SK-N-SH treated with all-trans-retinoic acid at 6 μM for 48 hours (cell line): ENCODE measurements around the gene NCAN.
"Not testable (repeated sequence)": the region's sequence is repeated elsewhere in the genome, so short reads cannot be mapped to it uniquely, and the experiment has no call there.

Experiments used
- ATAC-seq: fragments of 200-7000 bp; cut with Tn5 transposase; 3 replicates; pipeline ENCODE4 v1.9.1; 2020; ENCODE audit warnings: mild to moderate bottlenecking, moderate library complexity
- ARNTL ChIP-seq: fragments of 450-650 bp; formaldehyde crosslinking; IDR thresholded peaks from 2 replicates; pipeline ENCODE4 v1.5.0; 2020; ENCODE audit warnings: low read depth, mild to moderate bottlenecking, moderate library complexity, borderline replicate concordance
- BACH2 ChIP-seq: fragments of 250-450 bp; sonication (Bioruptor Pico); IDR thresholded peaks from 2 replicates; pipeline ENCODE4 v1.9.0; 2021; ENCODE audit warnings: mild to moderate bottlenecking, borderline replicate concordance
- CREB5 ChIP-seq: fragments of 250-450 bp; sonication (Bioruptor Pico); IDR thresholded peaks from 2 replicates; pipeline ENCODE4 v1.5.1; 2020; ENCODE audit warnings: low read depth, mild to moderate bottlenecking, moderate library complexity
- CSDC2 ChIP-seq: fragments of 250-450 bp; sonication (Bioruptor Pico); IDR thresholded peaks from 2 replicates; pipeline ENCODE4 v1.5.0; 2020; ENCODE audit warnings: mild to moderate bottlenecking, moderate library complexity
- CSRNP3 ChIP-seq: fragments of 250-450 bp; sonication (Bioruptor Pico); IDR thresholded peaks from 2 replicates; pipeline ENCODE4 v1.5.1; 2021; ENCODE audit warnings: mild to moderate bottlenecking, moderate library complexity
- ESRRG ChIP-seq: fragments of 250-450 bp; sonication (Bioruptor Pico); IDR thresholded peaks from 2 replicates; pipeline ENCODE4 v1.6.1; 2021; ENCODE audit warnings: mild to moderate bottlenecking
- GLIS3 ChIP-seq: fragments of 250-450 bp; sonication (Bioruptor Pico); IDR thresholded peaks from 2 replicates; pipeline ENCODE4 v1.5.0; 2020; ENCODE audit warnings: mild to moderate bottlenecking, moderate library complexity
- ISL1 ChIP-seq: fragments of 250-450 bp; sonication (Bioruptor Pico); IDR thresholded peaks from 2 replicates; pipeline ENCODE4 v2.1.2; 2022; ENCODE audit warnings: mild to moderate bottlenecking, moderate library complexity
- OSR1 ChIP-seq: fragments of 250-450 bp; sonication (Bioruptor Pico); IDR thresholded peaks from 2 replicates; pipeline ENCODE4 v1.8.0; 2022; ENCODE audit warnings: moderate library complexity, mild to moderate bottlenecking, inconsistent platforms
- PATZ1 ChIP-seq: fragments of 250-450 bp; sonication (Bioruptor Pico); IDR thresholded peaks from 2 replicates; pipeline ENCODE4 v1.8.0; 2020; ENCODE audit warnings: mild to moderate bottlenecking, moderate library complexity, borderline replicate concordance
- POU6F1 ChIP-seq: fragments of 250-450 bp; sonication (Bioruptor Pico); IDR thresholded peaks from 2 replicates; pipeline ENCODE4 v1.8.0; 2021; ENCODE audit warnings: low read depth, mild to moderate bottlenecking, moderate library complexity, borderline replicate concordance
- PPARA ChIP-seq: fragments of 250-450 bp; sonication (Bioruptor Pico); IDR thresholded peaks from 2 replicates; pipeline ENCODE4 v1.5.0; 2020; ENCODE audit warnings: mild to moderate bottlenecking, borderline replicate concordance
- RARB ChIP-seq: fragments of 250-450 bp; sonication (Bioruptor Pico); IDR thresholded peaks from 2 replicates; pipeline ENCODE4 v1.8.0; 2021; ENCODE audit warnings: mild to moderate bottlenecking, moderate library complexity
- SNAI2 ChIP-seq: fragments of 250-450 bp; sonication (Bioruptor Pico); IDR thresholded peaks from 2 replicates; pipeline ENCODE4 v1.5.0; 2020; ENCODE audit warnings: mild to moderate bottlenecking, moderate library complexity
- TCF4 ChIP-seq: fragments of 250-450 bp; sonication (Bioruptor Pico); IDR thresholded peaks from 2 replicates; pipeline ENCODE4 v1.8.0; 2021; ENCODE audit warnings: mild to moderate bottlenecking, moderate library complexity, borderline replicate concordance
- TOX ChIP-seq: fragments of 250-450 bp; sonication (Bioruptor Pico); IDR thresholded peaks from 2 replicates; pipeline ENCODE4 v1.8.0; 2021; ENCODE audit warnings: mild to moderate bottlenecking, moderate library complexity, borderline replicate concordance
- ZC3H10 ChIP-seq: fragments of 250-450 bp; sonication (Bioruptor Pico); IDR thresholded peaks from 2 replicates; pipeline ENCODE4 v1.5.1; 2021; ENCODE audit warnings: mild to moderate bottlenecking, moderate library complexity
- ZFP3 ChIP-seq: fragments of 250-450 bp; sonication (Bioruptor Pico); IDR thresholded peaks from 2 replicates; pipeline ENCODE4 v1.5.0; 2020; ENCODE audit warnings: mild to moderate bottlenecking, moderate library complexity
- ZFP30 ChIP-seq: fragments of 450-650 bp; formaldehyde crosslinking; IDR thresholded peaks from 2 replicates; pipeline ENCODE4 v1.5.0; 2022; ENCODE audit warnings: mild to moderate bottlenecking, moderate library complexity
- ZNF70 ChIP-seq: fragments of 450-650 bp; formaldehyde crosslinking; IDR thresholded peaks from 2 replicates; pipeline ENCODE4 v1.5.0; 2020; ENCODE audit warnings: mild to moderate bottlenecking, moderate library complexity
- ZNF8 ChIP-seq: fragments of 450-650 bp; formaldehyde crosslinking; IDR thresholded peaks from 2 replicates; pipeline ENCODE4 v1.5.0; 2020; ENCODE audit warnings: mild to moderate bottlenecking, moderate library complexity

The NCAN gene

GRCh38 chr19:19170873-19171672 is 40.7 kb upstream of the NCAN start:
- ATAC-seq: no peak
- no peak for TF ChIP-seq ESRRG
- TF ChIP-seq PATZ1: no peak
- no peak for TF ChIP-seq OSR1 (CRISPR knock-in tag)
- TF ChIP-seq ZFP3: peak; percentile 98
- TF ChIP-seq ISL1 (CRISPR knock-in tag): no peak
- TF ChIP-seq ZNF8 (CRISPR knock-in tag): no peak
- TF ChIP-seq ZFP30 (CRISPR knock-in tag): no peak

- ATAC-seq: no peak
- TF ChIP-seq CSDC2 (CRISPR knock-in tag): no peak
- TF ChIP-seq SNAI2 (CRISPR knock-in tag): no peak
- no peak for TF ChIP-seq OSR1 (CRISPR knock-in tag)
- TF ChIP-seq TOX: no peak
- no peak for TF ChIP-seq GLIS3
- TF ChIP-seq CSRNP3 (CRISPR knock-in tag): no peak
- TF ChIP-seq TCF4: no peak
- TF ChIP-seq ESRRG: no peak
- TF ChIP-seq RARB (CRISPR knock-in tag): no peak
- no peak for TF ChIP-seq ZFP3
- no peak for TF ChIP-seq ZNF70 (CRISPR knock-in tag)
- TF ChIP-seq ISL1 (CRISPR knock-in tag): no peak
- TF ChIP-seq BACH2 (CRISPR knock-in tag): no peak
- TF ChIP-seq CREB5 (CRISPR knock-in tag): no peak
- no peak for TF ChIP-seq PPARA (CRISPR knock-in tag)
- TF ChIP-seq ZFP30 (CRISPR knock-in tag): no peak
- no peak for TF ChIP-seq PATZ1
- no peak for TF ChIP-seq ZC3H10
- TF ChIP-seq, all 23 proteins: peak for 0
These were observed 39.8 kb upstream of the NCAN start for GRCh38 chr19:19171821-19172532.

- ATAC-seq: not testable (repeated sequence)
These were observed 38.5 kb upstream of the NCAN start for GRCh38 chr19:19173243-19173642.

- ATAC-seq: no peak
- TF ChIP-seq ARNTL: no peak
- no peak for TF ChIP-seq POU6F1 (CRISPR knock-in tag)
- TF ChIP-seq TOX: no peak
- no peak for TF ChIP-seq TCF4
- TF ChIP-seq ZNF70 (CRISPR knock-in tag): no peak
- no peak for TF ChIP-seq ZC3H10
- TF ChIP-seq ESRRG: no peak
- TF ChIP-seq PPARA (CRISPR knock-in tag): no peak
- no peak for TF ChIP-seq OSR1 (CRISPR knock-in tag)
- TF ChIP-seq CSDC2 (CRISPR knock-in tag): no peak
- no peak for TF ChIP-seq PATZ1
- no peak for TF ChIP-seq CREB5 (CRISPR knock-in tag)
These were observed 34.8 kb upstream of the NCAN start for GRCh38 chr19:19176950-19177349.
